ENCODE measurements around the gene VPS16.

VPS16 gene

GRCh38 chr20:2840138-2840966, at the start of gene VPS16, which contains the start of gene PCED1A:
Gene VPS16, plus strand, starts transcription at chr20:2840745. Its CDS starts 30 bp downstream, at chr20:2840775.
Gene PCED1A, minus strand, starts transcription at chr20:2840655. Its CDS starts 743 bp downstream, at chr20:2839912.
- peak; percentile 90 to 91 for DNase-seq
- TF ChIP-seq POLR2A (IDR thresholded peaks at IDR 0.05; ENCODE audit: low read length) (peak; percentile 63), GATA1 (IDR thresholded peaks at IDR 0.05; ENCODE audit: low read depth, low read length) (no peak)

GRCh38 chr20:2793471-2793870, 47.1 kb upstream of the VPS16 start:
- DNase-seq = no peak
- TF ChIP-seq GATA1 (IDR thresholded peaks at IDR 0.05; ENCODE audit: low read depth, low read length) (no peak), POLR2A (IDR thresholded peaks at IDR 0.05; ENCODE audit: low read length) (no peak)

- DNase-seq = no peak
- TF ChIP-seq POLR2A (IDR thresholded peaks at IDR 0.05; ENCODE audit: low read length) (no peak), GATA1 (IDR thresholded peaks at IDR 0.05; ENCODE audit: low read depth, low read length) (no peak)
Measured at GRCh38 chr20:2794202-2794748, 46.3 kb upstream of the VPS16 start.

- TF ChIP-seq GATA1 (IDR thresholded peaks at IDR 0.05; ENCODE audit: low read depth, low read length) = no peak
- no peak for TF ChIP-seq POLR2A (IDR thresholded peaks at IDR 0.05; ENCODE audit: low read length)
- no peak for DNase-seq
Measured at GRCh38 chr20:2794866-2795447, 45.6 kb upstream of the VPS16 start.

- peak; percentile 9 to 16 for DNase-seq
- no peak for TF ChIP-seq POLR2A (IDR thresholded peaks at IDR 0.05; ENCODE audit: low read length)
- TF ChIP-seq GATA1 (IDR thresholded peaks at IDR 0.05; ENCODE audit: low read depth, low read length) = no peak
Measured at GRCh38 chr20:2795451-2795850, 45.1 kb upstream of the VPS16 start.

- TF ChIP-seq GATA1 (IDR thresholded peaks at IDR 0.05; ENCODE audit: low read depth, low read length) (no peak), POLR2A (IDR thresholded peaks at IDR 0.05; ENCODE audit: low read length) (no peak)
- DNase-seq = no peak
Measured at GRCh38 chr20:2796011-2796660, 44.4 kb upstream of the VPS16 start.

- TF ChIP-seq GATA1 (IDR thresholded peaks at IDR 0.05; ENCODE audit: low read depth, low read length) (no peak), POLR2A (IDR thresholded peaks at IDR 0.05; ENCODE audit: low read length) (no peak)
- DNase-seq = no peak
Measured at GRCh38 chr20:2797136-2797983, 43.2 kb upstream of the VPS16 start.

GRCh38 chr20:2798095-2798805, 42.3 kb upstream of the VPS16 start:
- DNase-seq = no peak
- TF ChIP-seq POLR2A (IDR thresholded peaks at IDR 0.05; ENCODE audit: low read length) (no peak), GATA1 (IDR thresholded peaks at IDR 0.05; ENCODE audit: low read depth, low read length) (no peak)

GRCh38 chr20:2798814-2799213, 41.7 kb upstream of the VPS16 start:
- DNase-seq = no peak
- no peak for TF ChIP-seq GATA1 (IDR thresholded peaks at IDR 0.05; ENCODE audit: low read depth, low read length)
- no peak for TF ChIP-seq POLR2A (IDR thresholded peaks at IDR 0.05; ENCODE audit: low read length)

GRCh38 chr20:2799271-2799670, 41.3 kb upstream of the VPS16 start:
- DNase-seq = no peak
- TF ChIP-seq POLR2A (IDR thresholded peaks at IDR 0.05; ENCODE audit: low read length) (no peak), GATA1 (IDR thresholded peaks at IDR 0.05; ENCODE audit: low read depth, low read length) (no peak)

GRCh38 chr20:2799688-2800520, 40.6 kb upstream of the VPS16 start:
- DNase-seq = no peak
- TF ChIP-seq GATA1 (IDR thresholded peaks at IDR 0.05; ENCODE audit: low read depth, low read length) = no peak
